22Rv1 (cell line): ENCODE data around the gene TAOK3.

Source experiments
- H3K27ac ChIP-seq: fragments of 450-650 bp; 2 replicates; pipeline ENCODE4 v1.5.1; 2017
- CTCF ChIP-seq: fragments of 450-650 bp; IDR thresholded peaks from 2 replicates; pipeline ENCODE4 v1.5.1; 2017; ENCODE audit warnings: mild to moderate bottlenecking
- ZFX ChIP-seq: fragments of 450-650 bp; IDR thresholded peaks from 2 replicates; pipeline ENCODE4 v1.6.1; 2017; ENCODE audit warnings: antibody characterized with exemption, borderline replicate concordance

TAOK3 gene

GRCh38 chr12:118371321-118372282 is 1.1 kb downstream of the TAOK3 start:
- peak overlapping the region; percentile 95 for H3K27ac ChIP-seq
- TF ChIP-seq ZFX: no peak
- TF ChIP-seq CTCF: no peak

- peak overlapping the region; percentile 95 for H3K27ac ChIP-seq
Observed at GRCh38 chr12:118370601-118371000, 2.1 kb downstream of the TAOK3 start.

GRCh38 chr12:118368821-118369220 is 3.9 kb downstream of the TAOK3 start:
- TF ChIP-seq CTCF (no peak), ZFX (no peak)
- no peak overlapping the region for H3K27ac ChIP-seq

More at GRCh38 chr12:118370601-118371000, 2.1 kb downstream of the TAOK3 start:
- TF ChIP-seq CTCF (no peak), ZFX (no peak)

- H3K27ac ChIP-seq: no peak overlapping the region
- TF ChIP-seq ZFX (no peak), CTCF (no peak)
Observed at GRCh38 chr12:118361889-118362288, 10.8 kb downstream of the TAOK3 start.

GRCh38 chr12:118361092-118361404 is 11.7 kb downstream of the TAOK3 start:
- no peak for TF ChIP-seq ZFX
- no peak for TF ChIP-seq CTCF
- H3K27ac ChIP-seq: no peak overlapping the region

- no peak for TF ChIP-seq CTCF
- no peak for TF ChIP-seq ZFX
- no peak overlapping the region for H3K27ac ChIP-seq
Observed at GRCh38 chr12:118359541-118359915, 13.2 kb downstream of the TAOK3 start.
